ENCODE data around the gene OR6C3. TPM values are rescaled to one million over a fixed set of nuclear protein-coding genes. Genes with fewer than 3 reads are reported as not detected.
"Not testable (repeated sequence)": the region's sequence is repeated elsewhere in the genome, so short reads cannot be mapped to it uniquely, and the experiment has no call there.

Gene OR6C3
- polyA plus RNA-seq, 3 donors = not detected

- no peak within 1 kb of the TSS for H3K4me3 ChIP-seq (replicated peaks in 1 of 3; ENCODE audit: low read depth in 2 of 3, low read length in 3 of 3)
- no peaks in the 10 kb centered on the region for H4K20me1 ChIP-seq (ENCODE audit: insufficient read depth, low read length)
- intact Hi-C loops (cut with micrococcal nuclease) = no loop called here
- no peak within 1 kb of the TSS for H3K4me2 ChIP-seq (replicated peaks; ENCODE audit: extremely low read depth, low read length, poor library complexity, severe bottlenecking)
- 90% methylated on average over 2 of the region's 2 CpGs for WGBS (ENCODE audit: insufficient coverage)
- Mint-ChIP-seq H3K4me3 (no peak within 1 kb of the TSS), H3K27me3 (ENCODE audit: low read depth in 3 of 3) (peaks cover 2 to 9% (median 3%) of the 10 kb centered on the region in 3 donors), H3K4me1 (no peaks in the 10 kb centered on the region), H3K27ac (no peak within 1 kb of the TSS), H3K9me3 (no peaks in the 10 kb centered on the region), H3K36me3 (no peaks in the 10 kb centered on the region)
- H3K27ac ChIP-seq (ENCODE audit: low read depth in 1 of 2, low read length in 2 of 2) = no peak within 1 kb of the TSS
- TF ChIP-seq CTCF (IDR thresholded peaks at IDR 0.05) = no peak
- no peak within 1 kb of the TSS for H3K9ac ChIP-seq (ENCODE audit: insufficient read depth, low read length, poor library complexity, severe bottlenecking)
- H3K36me3 ChIP-seq (replicated peaks in 1 of 2; ENCODE audit: control insufficient read depth in 1 of 2, insufficient read depth in 2 of 2, low read length in 2 of 2) = no peaks in the 10 kb centered on the region
- H2AFZ ChIP-seq (ENCODE audit: insufficient read depth, low read depth, low read length, poor library complexity, severe bottlenecking) = no peak within 1 kb of the TSS
- no peaks in the 10 kb centered on the region for H3K9me3 ChIP-seq (replicated peaks in 1 of 2; ENCODE audit: control insufficient read depth in 1 of 2, insufficient read depth in 1 of 2, low read length in 2 of 2)
- DNase-seq = no peak
- no peaks in the 10 kb centered on the region for H3K79me2 ChIP-seq (ENCODE audit: insufficient read depth, low read length)
- H3K4me1 ChIP-seq (ENCODE audit: control insufficient read depth in 1 of 2, insufficient read depth in 2 of 2, low read length in 2 of 2) = no peaks in the 10 kb centered on the region
- H3K27me3 ChIP-seq (ENCODE audit: control insufficient read depth in 2 of 2, insufficient read depth in 2 of 2, low read length in 2 of 2) = peaks cover 0 to under 1% of the 10 kb centered on the region in 2 donors
These were observed 16.5 kb upstream of the OR6C3 start, which contains the start of gene OR6C1 for GRCh38 chr12:55314043-55314442. TSS of gene OR6C1 (plus strand) at chr12:55314343. CDS start at chr12:55320600, 6,257 bp downstream.

- Histone ChIP-seq H3K79me2 (ENCODE audit: insufficient read depth, low read length) (no peaks in the 10 kb centered on the region), H3K27me3 (ENCODE audit: control insufficient read depth in 2 of 2, insufficient read depth in 2 of 2, low read length in 2 of 2) (peaks cover 0 to 2% of the 10 kb centered on the region in 2 donors), H3K9me3 (replicated peaks in 1 of 2; ENCODE audit: control insufficient read depth in 1 of 2, insufficient read depth in 1 of 2, low read length in 2 of 2) (no peaks in the 10 kb centered on the region), H4K20me1 (ENCODE audit: insufficient read depth, low read length) (no peaks in the 10 kb centered on the region), H3K9ac (ENCODE audit: insufficient read depth, low read length, poor library complexity, severe bottlenecking) (no peak overlapping the region), H3K27ac (ENCODE audit: low read depth in 1 of 2, low read length in 2 of 2) (no peak overlapping the region), H3K4me3 (replicated peaks in 1 of 3; ENCODE audit: low read depth in 2 of 3, low read length in 3 of 3) (no peak overlapping the region), H3K36me3 (replicated peaks in 1 of 2; ENCODE audit: control insufficient read depth in 1 of 2, insufficient read depth in 2 of 2, low read length in 2 of 2) (no peaks in the 10 kb centered on the region), H3K4me1 (ENCODE audit: control insufficient read depth in 1 of 2, insufficient read depth in 2 of 2, low read length in 2 of 2) (no peaks in the 10 kb centered on the region), H2AFZ (ENCODE audit: insufficient read depth, low read depth, low read length, poor library complexity, severe bottlenecking) (no peak overlapping the region), H3K4me2 (replicated peaks; ENCODE audit: extremely low read depth, low read length, poor library complexity, severe bottlenecking) (no peak overlapping the region)
- TF ChIP-seq CTCF (IDR thresholded peaks at IDR 0.05) = no peak
- H3K9me3 Mint-ChIP-seq = peaks cover 0 to 9% (median 0%) of the 10 kb centered on the region in 7 donors
- DNase-seq = no peak
- no peak overlapping the region for H3K4me3 Mint-ChIP-seq
- WGBS (ENCODE audit: insufficient coverage) = no CpG with 5 or more reads among the region's 4 CpGs
- H3K27ac Mint-ChIP-seq = no peak overlapping the region
- intact Hi-C loops (cut with micrococcal nuclease) = no loop called here
- H3K36me3 Mint-ChIP-seq = no peaks in the 10 kb centered on the region
- peaks cover 2 to 7% (median 2%) of the 10 kb centered on the region in 3 donors for H3K27me3 Mint-ChIP-seq (ENCODE audit: low read depth in 3 of 3)
- no peaks in the 10 kb centered on the region for H3K4me1 Mint-ChIP-seq
These were observed 10.3 kb upstream of the OR6C3 start for GRCh38 chr12:55320201-55320600.

- H3K9ac ChIP-seq (ENCODE audit: insufficient read depth, low read length, poor library complexity, severe bottlenecking); H3K27ac Mint-ChIP-seq; H3K27me3 Mint-ChIP-seq (ENCODE audit: low read depth in 3 of 3); H3K4me3 Mint-ChIP-seq; H3K27ac ChIP-seq (ENCODE audit: low read depth in 1 of 2, low read length in 2 of 2); H3K4me1 ChIP-seq (ENCODE audit: control insufficient read depth in 1 of 2, insufficient read depth in 2 of 2, low read length in 2 of 2); intact Hi-C loops (cut with micrococcal nuclease); H3K9me3 Mint-ChIP-seq; H3K36me3 ChIP-seq (replicated peaks in 1 of 2; ENCODE audit: control insufficient read depth in 1 of 2, insufficient read depth in 2 of 2, low read length in 2 of 2); H3K9me3 ChIP-seq (replicated peaks in 1 of 2; ENCODE audit: control insufficient read depth in 1 of 2, insufficient read depth in 1 of 2, low read length in 2 of 2); H3K27me3 ChIP-seq (ENCODE audit: control insufficient read depth in 2 of 2, insufficient read depth in 2 of 2, low read length in 2 of 2); H3K4me3 ChIP-seq (replicated peaks in 1 of 3; ENCODE audit: low read depth in 2 of 3, low read length in 3 of 3); H3K4me2 ChIP-seq (replicated peaks; ENCODE audit: extremely low read depth, low read length, poor library complexity, severe bottlenecking); H3K36me3 Mint-ChIP-seq; H2AFZ ChIP-seq (ENCODE audit: insufficient read depth, low read depth, low read length, poor library complexity, severe bottlenecking); H4K20me1 ChIP-seq (ENCODE audit: insufficient read depth, low read length); H3K79me2 ChIP-seq (ENCODE audit: insufficient read depth, low read length); H3K4me1 Mint-ChIP-seq; DNase-seq: not testable (repeated sequence)
- WGBS (ENCODE audit: insufficient coverage) = 94% methylated on average over 2 of the region's 6 CpGs
These were observed 4.7 kb upstream of the OR6C3 start for GRCh38 chr12:55325801-55326200.

Data from CD14-positive monocyte (primary cell).